ENCODE measurements around the gene RASA3.
"Not testable (repeated sequence)": the region's sequence is repeated elsewhere in the genome, so short reads cannot be mapped to it uniquely, and the experiment has no call there.

RASA3 gene

DNA sequence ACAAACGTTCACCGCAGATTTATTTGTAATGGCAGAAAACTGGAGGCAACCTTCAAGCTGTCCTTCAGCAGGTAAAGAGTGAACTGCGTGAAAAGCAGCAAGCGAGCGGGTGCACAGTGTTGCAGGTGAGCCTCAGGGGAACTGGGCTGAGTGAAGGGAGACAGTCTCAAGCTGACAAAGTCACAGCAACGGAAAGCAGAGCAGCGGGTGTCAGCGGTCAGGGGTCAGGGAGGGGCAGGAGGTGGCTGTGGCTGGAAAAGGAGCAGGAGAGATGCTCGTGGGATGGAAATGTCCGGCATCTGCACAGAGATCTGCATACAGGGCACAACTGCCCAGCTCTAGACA, 8.5 kb upstream of the RASA3 start:
- no peak for DNase-seq

DNA sequence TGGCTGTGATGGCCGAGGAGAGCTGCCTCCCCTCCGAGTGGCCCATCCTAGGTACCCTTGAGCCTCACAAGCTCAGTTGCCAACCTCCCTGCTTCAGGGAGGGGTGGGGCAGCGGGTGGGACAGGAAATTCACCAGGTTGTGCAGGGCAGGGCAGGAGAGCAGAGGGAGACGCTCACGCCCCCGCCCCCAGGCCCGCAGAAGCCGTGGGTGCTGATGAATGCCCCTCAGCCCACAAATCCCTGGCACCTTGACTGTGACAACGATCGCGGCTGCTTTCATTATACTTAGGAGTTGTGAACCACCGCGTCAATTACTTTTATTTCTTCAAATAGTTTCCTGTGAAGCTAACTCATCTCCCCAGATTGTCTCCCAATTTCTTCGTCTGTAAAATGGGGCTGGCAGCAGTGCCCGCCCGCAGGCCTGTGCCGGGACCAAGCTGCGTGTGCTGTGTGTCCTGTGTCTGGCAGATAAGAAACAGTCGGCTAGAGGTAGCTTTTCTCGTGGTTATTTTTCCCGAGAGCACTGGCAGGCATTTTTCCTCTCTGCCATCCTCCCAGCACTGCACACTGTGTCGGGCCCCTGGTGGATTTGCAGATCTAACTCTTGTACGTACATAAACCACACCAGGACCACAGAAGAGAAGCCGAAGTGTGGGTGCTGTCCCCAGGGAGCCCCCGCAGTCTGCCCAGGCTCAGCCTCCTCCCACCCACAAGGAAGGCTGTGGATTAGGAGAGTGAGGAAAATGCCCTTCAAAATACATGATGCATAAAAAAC, 7.9 kb upstream of the RASA3 start:
- DNase-seq, result no peak

DNA sequence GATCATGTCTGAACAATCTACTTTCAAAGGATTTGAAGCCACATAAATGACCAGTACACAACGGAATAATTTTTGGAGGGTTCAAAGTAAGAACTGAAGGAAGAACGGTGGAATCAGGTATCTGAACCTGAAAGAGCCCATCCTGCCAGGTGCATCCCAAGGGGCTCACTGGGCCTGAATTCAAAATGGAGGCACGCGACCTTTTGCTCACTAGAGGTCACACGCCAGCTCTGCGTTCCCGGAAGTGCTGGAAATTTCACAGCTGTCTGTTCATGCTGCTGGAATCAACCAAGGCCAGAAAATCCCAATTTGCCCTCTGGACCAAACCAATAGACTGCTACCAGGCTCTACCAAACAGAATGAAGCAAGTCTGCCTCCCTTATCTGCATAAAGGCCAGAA, 4.2 kb upstream of the RASA3 start:
- DNase-seq, result no peak

DNA sequence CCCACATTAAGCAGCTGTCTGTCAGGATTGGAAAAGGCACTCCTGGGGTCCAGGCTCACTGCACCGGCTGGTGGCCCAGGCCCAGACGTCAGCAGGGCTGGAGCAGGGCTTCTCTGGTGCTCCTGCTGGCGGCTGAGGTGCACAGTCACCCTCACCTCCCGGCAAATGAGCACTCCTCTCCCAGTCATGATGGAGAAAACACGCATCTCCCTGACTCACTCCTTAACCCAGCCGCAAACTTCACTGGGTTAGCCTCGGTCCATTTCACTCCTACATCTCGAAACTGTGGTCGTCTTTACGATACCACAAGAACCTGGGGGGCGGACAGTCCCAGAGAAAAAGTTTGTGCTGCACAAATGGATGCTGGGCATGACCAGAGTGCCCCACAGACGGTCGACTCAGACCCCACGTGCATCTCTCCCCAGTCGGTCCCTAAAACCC, 3.3 kb upstream of the RASA3 start:
- DNase-seq, result no peak

DNA sequence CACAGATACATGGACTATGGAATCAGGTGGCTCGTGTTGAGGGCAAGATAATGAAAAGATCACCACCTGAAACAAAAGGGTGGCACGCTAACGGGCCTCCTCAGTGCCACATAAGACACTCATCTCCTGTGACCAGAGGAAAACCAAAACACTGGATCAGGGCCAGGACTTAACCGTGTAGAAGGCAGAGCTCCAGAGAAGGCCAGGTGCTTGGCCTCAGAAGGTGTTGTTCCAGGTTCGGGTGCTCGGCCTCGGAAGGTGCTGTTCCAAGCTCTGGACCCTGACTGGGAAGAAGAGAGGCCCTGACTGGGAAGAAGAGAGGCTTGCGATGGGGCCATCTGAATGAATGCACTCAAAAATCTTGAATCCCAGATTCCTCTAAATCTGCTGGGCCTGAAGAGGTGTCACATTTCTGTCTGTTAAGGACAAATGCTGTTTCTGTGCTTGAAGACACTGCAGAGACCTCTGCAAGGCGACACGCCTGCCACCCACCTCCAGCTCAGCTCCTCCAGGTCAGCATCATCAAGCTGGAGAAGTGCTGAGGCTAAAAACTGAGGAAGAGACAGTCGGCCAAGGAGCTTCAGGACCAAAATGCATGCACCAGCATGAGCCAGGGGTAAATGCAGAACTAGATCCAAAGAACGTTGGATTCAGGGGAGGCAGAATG, 2.7 kb upstream of the RASA3 start:
- no peak for DNase-seq

DNA sequence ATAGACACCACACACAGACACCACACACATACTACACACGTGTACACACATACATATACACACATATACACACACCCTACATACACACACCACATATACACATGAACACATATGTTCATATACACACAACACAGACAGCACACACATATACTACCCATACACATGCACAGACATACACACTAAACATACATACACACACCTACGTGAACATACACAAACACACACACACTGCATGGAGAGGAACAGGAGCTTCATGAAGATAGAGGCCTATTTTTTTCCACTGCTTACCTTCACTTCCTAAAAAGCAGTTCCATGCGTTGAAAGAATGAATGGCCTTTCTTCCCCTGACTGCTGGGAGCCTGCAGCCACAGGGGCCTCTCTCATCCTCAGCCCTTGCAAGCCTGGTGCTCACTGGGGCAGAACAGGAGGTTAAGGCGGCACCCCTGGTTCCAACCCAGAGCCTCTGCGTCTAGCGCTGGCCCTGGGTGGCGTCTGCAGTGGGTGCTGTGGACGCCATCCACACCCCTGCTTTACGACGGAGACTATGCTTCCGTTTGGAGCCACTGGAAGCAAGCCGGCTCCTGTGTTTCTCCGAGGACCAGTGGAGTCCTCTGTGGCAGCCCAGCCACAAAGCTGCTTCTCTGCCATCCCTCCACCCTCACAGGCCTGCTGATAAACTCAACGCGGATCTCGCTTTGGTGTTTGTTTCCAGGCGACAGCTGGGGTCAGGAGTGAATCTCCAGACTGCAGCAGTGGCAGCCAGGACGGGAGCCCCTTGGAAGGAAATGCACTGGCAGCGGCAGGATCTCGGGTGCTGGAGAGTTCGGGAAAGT, 1.9 kb upstream of the RASA3 start:
- no peak for DNase-seq

DNA sequence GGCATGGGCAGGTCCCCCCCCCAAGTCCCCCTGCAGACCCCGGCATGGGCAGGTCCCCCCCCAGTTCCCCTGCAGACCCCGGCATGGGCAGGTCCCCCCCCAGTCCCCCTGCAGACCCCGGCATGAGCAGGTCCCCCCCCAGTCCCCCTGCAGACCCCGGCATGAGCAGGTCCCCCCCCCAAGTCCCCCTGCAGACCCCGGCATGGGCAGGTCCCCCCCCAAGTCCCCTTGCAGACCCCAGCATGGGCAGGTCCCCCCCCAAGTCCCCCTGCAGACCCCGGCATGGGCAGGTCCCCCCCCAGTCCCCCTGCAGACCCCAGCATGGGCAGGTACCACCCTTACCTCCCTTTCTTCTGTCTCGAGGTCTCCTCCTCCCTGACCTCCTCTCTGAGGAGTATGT, 1.1 kb upstream of the RASA3 start:
- not testable (repeated sequence) for DNase-seq

DNA sequence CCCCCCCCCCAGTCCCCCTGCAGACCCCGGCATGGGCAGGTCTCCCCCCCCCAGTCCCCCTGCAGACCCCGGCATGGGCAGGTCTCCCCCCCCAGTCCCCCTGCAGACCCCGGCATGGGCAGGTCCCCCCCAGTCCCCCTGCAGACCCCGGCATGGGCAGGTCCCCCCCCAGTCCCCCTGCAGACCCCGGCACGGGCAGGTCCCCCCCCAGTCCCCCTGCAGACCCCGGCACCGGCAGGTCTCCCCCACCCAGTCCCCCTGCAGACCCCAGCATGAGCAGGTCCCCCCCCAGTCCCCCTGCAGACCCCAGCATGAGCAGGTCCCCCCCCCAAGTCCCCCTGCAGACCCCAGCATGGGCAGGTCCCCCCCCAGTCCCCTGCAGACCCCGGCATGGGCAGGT, 703 bp upstream of the RASA3 start:
- not testable (repeated sequence) for DNase-seq

DNA sequence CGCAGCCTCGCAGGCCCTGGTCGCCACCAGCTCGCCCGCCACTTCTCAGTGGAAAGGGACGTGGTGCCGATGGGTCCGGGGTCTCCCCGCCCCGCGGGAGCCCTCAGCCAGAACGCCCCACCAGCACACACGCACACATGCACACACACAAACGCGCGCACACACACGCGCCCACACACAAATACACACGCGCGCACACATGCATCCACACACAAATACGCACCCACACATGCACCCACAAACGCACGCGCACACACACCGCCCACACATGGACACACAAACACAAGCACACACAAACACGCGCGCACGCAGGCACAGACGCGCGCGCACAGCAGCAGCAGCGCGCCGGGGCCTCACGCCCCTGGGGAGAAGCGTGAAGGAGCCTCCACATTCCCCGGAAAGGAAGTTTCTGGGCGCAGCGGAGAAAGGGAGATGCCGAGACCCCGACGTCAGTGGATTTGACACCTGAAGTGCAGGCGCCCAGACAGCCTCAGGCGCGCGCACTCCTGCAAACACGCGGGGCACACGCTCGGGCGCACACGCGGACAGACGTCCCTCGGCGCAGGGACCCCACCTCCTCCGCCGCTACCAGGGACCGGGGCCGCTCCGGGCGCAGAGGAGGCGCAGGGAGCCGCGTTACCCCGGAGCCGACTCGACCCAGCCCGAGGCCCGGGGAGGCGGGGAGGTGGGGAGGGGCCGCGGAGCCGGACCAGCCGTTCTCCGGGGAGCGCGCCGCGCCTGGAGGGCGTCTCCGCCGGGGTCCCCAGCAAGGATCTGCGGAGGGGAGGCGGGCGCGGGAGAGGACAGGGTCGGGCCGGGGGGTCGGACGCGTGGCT, 622 bp downstream of the RASA3 start:
- no peak for DNase-seq

DNA sequence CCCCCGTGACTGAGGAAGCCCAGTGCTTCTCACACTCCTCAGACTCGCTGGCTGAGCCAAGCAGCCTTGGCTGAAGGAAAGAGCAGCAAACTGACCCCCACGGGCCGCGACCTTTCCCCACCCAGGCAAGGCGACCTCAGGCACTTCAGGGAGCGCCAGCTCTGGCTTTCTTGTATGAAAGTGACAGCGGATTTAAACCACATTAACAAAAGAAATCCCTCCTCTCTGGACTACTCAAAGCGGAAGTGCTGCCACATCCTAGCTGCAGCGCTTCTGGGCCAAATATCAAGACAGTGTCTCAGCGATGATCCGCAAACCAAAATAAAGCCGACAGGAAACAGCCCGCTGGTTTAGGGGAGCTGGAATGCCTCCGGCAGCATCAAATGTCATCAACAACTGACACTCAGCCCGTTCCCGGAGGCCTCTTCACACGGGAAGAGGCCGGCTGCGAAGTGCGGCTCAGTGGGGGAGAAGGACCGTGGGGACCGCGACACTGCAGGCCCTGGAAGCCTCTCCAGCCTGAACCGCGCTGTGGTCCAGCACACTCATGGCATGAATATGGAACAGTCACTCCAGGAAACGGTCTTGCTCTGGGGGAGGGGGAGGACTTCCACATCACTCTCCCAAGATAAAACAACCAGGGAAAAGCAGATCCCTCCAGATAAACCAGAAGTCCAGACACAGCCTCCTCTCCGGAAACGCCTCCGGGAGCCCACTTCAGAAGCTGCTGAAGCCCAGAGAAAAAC, 1.4 kb downstream of the RASA3 start:
- no peak for DNase-seq

DNA sequence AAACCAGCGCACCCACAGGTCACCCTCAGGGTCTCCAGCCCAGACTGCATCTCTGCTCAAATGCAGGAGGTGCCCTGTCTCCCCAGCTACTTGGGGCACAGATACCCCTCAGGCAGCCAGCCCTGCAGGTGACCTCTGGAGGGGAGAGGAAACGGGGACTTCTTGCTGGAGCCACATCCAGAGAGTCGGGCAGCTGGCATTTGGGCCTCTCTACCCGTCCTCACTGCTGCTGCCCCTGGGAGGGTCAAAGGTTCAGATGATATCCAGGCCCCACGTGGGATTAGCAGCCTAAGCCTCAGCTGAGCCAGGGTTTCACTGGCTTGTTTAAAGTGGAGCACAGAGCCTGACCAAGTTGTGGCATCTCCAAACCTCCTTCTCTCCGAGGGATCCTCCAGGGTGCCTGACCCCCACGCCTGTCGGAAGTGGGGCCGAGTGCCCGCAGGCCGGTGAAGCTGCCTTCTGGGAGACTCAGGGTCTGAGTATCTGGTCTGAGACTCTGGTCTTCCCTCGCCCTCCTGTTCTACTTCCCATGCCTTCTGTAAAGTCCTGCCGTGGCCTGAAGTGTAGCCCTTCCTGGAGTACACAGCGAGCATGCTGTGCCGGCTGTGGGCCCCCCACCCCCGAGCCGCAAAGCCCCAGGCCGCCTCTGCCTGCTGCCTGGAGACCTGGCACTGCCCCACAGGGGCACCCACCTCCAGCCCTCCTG, 2.1 kb downstream of the RASA3 start:
- no peak for DNase-seq

DNA sequence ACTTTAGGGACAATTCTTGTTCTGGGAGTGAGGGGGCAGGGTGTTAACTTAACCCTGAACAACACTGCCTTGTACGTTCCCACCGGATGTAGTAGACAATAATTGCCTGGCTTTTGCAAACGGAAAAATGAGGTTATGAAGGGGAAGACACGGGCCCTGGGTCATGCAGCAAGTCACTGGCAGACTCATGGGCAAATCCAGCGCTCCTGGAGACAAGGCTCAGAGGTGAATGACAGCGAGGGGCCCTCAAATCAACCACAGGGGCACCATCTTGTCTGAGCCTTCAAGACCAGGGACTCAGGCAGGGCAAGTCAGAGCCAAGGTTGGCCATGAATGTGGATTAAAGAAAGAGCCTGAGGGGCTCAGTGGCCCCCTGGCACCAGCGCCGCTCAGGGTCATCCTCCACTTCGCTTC, 2.8 kb downstream of the RASA3 start:
- DNase-seq, result no peak

DNA sequence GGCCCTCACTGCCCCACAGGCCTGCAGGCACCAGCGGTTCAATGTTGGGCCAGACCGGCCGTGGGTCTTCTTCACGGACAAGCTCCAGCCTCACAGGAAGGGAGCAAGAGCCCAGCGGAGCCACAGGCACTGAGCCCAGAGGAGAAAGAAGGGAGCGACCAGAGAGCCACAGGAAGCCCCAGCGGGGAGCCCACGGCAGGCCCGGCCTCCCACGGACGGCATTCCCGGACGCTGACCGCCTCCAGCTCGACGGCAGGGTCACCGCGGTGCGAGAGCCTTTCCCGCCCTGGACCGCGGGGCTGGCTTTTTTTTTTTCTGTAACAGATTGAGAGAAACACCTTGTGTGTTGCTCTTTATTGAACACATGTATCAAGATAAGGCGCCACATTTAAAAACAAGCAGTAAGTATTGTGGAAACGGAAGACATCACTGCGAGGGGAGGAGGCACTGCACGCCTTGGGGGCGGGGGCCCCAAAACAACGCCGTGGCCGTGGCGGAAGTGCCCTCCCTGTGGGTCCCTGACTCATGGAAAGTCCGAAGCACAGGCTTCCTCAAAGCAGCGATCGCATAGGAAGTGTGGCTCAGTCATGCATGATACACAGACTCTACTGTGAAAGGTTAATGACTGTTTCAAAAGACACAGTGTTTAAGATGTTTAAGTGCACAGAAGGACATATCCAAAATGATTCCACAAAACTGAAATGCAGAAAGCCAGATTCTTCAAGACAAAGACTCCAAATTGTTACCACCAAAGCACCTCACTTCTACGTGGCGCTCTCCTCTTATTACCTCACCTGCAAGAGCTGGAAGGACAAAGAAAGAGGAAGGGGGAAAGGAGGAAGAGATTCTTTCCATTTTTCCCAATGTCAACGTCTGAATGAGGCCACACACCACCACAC, 3.5 kb downstream of the RASA3 start:
- DNase-seq, result no peak

DNA sequence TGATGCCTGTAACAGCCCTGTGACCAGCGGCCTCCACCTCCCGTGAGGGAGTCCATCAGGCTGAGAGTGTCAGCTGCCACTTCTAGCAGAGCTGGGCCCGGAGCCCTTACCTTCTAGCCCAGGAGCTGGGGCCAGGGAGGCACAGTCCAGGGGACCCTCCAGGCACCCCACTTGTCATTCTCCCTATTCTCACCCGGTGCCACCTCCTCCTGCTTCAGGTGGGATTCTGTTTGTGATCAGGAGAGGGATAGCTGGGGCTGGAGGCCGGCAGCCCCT, 4.1 kb downstream of the RASA3 start:
- DNase-seq, result no peak

DNA sequence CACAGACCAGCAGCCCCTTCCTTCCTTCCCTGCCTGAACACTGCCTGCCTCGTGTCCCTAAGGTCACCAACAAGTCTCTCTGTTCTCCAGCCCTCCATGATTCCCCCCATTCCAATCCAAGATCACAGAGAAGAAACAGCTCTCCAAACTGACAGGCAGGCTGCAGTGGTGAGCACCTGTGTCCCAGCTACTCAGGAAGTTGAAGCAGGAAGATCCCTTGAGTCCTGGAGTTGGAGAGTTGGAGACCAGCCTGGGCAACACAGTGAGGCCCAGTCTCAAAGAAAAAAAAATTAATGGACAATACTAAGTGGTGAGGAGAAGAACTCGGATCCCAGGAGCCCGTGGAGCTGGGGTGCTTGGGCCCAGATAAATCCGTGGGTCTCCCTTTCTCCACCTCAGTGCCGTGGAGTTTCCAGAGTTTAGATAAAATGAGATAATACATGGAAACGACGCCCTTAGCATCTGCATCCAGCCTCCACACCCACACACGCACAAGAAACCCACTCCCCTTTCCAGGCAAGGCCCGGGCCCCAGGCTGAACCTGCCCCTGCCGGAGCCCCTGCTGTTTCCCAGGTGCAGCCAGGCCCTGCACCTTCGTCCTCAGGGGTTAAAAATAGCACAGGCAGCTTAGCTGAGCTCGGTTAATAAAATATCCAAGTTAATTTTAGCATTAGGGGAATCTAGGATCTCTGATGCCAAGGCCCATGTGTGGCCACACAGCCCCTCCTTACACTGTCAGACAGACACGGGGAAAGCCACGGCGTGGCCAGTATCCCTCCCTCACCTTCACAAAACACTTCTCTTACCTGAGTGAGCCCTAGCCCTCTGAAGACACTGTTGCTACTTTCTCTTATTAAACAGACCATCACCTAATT, 4.7 kb downstream of the RASA3 start:
- DNase-seq, result no peak

DNA sequence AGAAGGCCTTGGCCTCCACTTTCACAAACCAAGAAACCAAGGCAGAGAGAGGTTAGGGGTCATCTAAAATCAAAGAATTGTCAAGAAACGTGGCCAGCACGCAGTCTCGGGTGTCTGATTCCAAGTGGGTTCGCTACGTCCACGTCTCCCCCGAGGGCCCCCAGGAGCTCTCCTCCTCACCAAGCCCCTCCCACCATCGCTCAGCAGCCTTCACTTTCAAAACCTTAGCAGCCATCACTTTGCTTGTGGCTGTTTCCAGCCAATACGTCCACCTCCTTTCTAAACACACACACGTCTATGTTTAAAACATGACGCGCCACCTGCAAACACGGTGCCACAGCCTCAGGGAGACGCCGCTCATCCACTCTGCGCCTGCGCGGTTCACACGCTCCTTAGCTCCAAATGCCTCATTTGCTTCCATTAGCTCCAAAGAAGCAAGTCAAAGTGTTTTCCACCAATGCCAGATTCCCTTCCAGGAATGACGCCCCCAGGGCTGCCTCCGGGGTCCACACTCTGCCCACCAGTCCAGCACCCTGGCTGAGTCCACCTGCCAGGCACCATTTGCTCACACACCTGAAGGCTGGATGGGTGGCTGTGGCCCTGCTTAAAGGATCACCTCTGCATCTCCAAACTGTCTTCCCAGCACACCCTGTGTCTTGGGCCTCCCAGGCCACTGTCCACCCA, 5.5 kb downstream of the RASA3 start:
- DNase-seq, result no peak

DNA sequence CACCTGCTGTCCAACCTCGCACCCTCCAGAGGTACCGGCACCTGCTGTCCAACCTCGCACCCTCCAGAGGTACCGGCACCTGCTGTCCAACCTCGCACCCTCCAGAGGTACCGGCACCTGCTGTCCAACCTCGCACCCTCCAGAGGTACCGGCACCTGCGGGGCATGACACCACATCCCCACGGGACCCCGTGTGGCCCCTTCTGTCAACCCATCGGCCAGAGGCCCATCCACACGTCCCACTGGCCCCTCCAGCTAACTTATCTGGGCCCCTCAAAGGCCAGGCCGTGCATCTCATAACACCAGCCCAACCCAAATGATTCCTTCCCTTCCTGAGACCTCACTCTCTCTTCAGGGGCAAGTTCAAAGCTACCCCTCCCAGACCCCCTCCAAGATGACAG, 6.3 kb downstream of the RASA3 start:
- not testable (repeated sequence) for DNase-seq

DNA sequence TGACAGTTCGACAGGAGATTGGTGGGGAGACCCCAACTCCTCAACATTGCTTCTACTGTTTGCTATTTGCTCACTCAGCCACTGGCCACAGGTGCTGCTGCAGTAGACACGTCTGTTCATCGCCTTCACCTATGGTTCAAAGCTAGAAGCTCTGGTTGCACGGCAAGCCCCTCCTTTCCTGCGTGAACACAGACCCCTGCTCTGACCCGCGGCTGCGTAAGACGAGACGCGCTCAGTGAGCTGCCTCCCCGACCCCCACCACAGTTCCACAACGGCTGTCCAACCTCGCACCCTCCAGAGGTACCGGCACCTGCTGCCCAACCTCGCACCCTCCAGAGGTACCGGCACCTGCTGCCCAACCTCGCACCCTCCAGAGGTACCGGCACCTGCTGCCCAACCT, 6.8 kb downstream of the RASA3 start:
- no peak for DNase-seq

DNA sequence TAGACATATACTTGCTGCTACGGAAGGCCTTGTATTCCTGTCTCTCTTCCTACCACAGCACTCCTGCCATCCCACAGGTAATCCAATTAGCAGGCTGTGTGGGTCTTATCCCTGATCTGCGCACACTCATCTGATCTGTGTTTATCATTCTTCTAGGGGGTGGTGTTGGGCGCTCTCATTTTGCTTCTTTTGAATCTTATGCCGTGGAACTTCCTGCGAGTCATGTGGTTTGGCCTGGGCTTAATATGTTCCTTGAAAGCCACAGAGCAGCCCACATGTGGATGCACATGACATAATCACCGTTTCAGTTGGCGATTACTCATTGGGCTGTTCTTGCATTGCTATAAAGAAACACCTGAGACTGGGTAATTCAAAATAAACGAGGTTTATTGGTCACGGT, 7.5 kb downstream of the RASA3 start:
- DNase-seq, result no peak

All from NCI-H510A (cell line).